CD4-positive, alpha-beta T cell treated with Interleukin-4 for 1 hour (primary cell): ENCODE results near the gene CTIF.
A peak's percentile ranks its signal among the peaks of the same experiment; 100 is the strongest.

Source experiments
- DNase-seq, 2 donors: peaks; one replicate each; pipeline ENCODE4 v3.0.0-alpha.2; 2020 to 2022

The CTIF gene

GRCh38 chr18:48689548-48689947 is 150.7 kb downstream of the CTIF start:
- no peak for DNase-seq

DNA sequence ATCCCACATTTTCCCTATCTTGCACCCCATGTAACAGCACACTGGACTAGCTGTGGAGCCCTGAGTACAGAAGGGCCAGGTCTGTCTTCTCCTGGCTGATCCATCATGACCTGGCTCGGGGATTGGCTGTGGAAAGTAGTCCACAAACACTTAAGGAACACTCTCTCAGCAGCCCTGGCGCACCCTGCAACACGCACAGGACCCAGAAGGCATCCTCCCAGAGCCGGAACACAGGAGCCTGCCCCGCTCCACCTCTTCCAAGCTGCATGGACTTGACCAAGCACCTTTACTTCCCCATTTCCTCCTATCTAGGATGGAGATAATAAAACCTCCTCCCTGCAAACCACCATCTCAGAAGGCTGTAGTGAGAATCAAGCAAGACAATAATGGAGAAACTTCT is 151.7 kb downstream of the CTIF start:
- DNase-seq = no peak

- DNase-seq = no peak
Measured at GRCh38 chr18:48693006-48693405, 154.2 kb downstream of the CTIF start.

- no peak for DNase-seq
Measured at GRCh38 chr18:48693625-48694262, 154.9 kb downstream of the CTIF start.

DNA sequence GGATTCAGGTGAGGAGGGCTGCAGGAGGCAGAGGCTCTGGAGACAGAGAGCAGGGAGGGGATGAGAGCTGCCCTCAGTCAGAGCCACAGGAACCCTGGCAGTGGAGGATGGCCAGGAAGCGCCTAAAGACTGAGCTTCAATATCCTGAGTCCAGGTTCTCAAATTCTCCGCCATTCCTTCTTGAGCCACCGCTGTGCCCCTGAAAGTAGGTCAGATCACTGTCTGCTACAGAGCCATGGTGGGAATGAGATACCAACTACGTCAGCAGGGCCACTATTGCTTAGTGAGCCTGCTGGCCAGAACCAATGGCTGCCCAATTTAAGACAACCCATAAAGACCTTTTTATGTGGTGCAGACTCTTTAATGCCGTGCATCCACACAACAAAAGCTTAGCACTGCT is 155.5 kb downstream of the CTIF start:
- no peak for DNase-seq

DNA sequence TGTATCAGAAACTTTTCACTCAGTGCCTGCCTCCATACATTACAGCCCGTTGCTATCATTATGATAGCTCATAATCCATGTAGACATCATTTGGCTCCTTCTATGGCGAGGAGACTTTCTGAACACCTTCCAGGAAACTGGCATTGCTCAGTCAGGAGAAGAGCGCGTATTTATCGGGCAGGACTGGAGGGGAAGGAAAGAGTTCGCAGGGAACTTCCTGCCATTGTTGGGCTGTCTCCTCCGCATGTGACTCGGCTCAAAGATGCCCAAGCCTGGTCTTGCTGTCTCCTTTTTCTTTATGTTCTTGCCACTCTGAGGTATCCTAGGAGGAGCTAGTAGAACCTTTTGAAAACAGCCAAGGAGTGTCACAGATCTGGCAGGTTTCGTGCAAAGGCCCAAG is 156.8 kb downstream of the CTIF start:
- no peak for DNase-seq

DNA sequence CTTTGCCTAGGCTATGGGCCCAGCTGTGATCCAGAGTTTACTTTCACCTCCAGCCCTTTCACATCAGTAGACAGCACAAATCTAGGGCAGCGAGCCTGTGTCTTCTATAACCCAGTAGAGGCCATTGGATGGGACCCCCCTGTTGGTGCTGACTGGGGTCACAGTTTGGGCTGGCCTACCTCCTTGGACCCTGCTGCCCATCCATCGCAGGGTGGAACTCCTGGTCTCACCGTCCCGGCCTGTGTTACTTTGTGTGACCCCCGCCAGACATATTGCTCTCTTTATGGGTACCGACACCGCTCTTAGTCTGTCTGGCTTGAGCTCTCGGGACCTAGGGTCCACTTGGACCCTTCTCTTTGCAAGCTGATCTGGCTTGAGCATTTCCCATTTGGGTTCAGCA is 157.4 kb downstream of the CTIF start:
- DNase-seq = no peak

- no peak for DNase-seq
Measured at GRCh38 chr18:48697441-48697840, 158.6 kb downstream of the CTIF start.

GRCh38 chr18:48698707-48699106 is 159.9 kb downstream of the CTIF start:
- DNase-seq = no peak

- DNase-seq = no peak
Measured at GRCh38 chr18:48699761-48700160, 160.9 kb downstream of the CTIF start.

- no peak for DNase-seq
Measured at GRCh38 chr18:48700446-48700845, 161.6 kb downstream of the CTIF start.

DNA sequence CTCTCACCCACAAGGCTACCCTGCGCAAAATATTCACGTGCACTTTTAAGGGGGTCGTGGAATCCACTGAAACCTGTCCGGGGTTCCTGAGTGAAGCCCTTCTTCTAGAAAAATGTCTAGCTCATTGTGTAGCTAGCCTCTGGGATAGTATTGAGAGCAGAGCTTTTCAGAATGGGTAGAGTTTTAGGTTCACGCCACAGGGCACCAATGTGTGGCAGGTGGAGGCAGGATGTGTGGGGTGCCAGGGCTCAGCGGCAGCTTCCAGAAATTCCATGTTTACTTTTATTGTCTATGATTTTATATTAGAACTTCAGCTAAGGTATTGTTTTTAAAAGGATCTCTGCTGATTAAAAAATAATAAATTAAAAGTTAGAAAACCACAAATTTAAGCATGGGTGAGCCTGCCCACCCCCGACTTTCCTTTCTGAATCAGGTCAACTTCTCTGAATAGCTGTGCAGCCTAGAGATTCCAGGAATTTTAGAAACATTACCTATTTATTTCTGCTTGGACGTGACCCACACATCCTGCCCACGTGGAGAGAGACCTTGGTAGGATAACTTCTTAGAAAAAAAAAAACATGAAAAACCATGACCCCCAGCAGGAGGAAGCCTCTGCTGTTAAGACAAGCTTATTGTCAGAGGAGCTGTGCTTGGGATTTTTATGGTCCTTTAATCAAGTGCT is 163.7 kb downstream of the CTIF start:
- DNase-seq = no peak

DNA sequence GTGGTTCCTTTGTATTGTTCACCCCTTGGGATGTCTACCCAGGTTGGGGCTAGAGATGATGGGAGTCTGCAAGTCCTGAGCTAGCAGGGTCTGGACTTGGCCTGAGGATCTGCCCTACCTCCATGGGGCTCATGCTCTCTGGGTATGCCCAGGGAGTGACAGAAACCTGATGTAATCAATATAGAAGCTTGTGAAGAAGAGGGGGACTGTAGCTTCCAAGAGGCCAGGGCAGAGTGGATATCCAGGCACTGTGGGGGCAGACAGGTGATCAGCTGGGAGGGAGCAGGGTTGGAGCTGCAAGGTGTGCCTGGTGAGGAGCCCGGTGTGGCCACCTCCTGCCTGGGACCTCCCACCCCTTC is 164.2 kb downstream of the CTIF start:
- no peak for DNase-seq

GRCh38 chr18:48703418-48703817 is 164.6 kb downstream of the CTIF start:
- no peak for DNase-seq

DNA sequence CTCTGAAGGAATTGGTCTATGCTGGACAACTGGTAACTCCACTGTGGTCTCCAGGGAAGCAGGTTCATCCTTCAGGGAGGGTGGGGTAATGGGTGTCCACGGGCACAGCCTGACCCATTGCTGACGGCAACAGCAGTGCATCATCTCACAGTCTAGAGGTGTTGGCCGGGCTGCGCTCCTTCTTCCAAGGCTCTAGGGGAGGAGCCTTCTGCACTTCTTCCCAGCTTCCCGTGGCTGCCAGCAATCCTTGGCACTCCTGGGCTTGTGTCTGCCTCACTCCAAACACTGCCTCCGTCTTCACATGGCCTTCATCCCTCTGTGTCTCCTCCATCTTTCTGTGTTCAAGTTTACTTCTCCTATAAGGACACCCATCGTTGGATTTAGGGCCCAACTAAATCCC is 166.2 kb downstream of the CTIF start:
- no peak for DNase-seq

DNA sequence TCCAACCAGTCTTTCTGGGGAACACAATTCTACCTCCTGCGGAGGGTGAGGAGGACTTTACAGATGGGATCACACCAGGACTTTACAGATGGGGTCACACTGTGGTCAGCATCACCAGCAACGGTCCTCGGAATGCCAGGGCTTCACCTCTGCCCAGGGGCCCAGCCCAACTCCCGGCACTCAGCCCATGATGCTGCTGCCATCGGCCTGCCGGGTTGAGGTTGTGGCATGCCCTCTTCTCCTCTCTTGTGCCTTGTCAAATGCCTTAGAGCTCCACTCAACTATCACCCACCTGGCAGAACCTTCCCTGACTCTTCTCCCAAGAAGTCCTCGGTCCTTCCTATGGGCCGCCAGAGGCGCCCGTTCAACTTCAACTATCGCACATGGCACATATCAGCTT is 166.7 kb downstream of the CTIF start:
- no peak for DNase-seq

GRCh38 chr18:48706731-48707130 is 167.9 kb downstream of the CTIF start:
- DNase-seq = no peak

GRCh38 chr18:48707636-48708296 is 168.9 kb downstream of the CTIF start:
- no peak for DNase-seq

GRCh38 chr18:48708807-48709206 is 170.0 kb downstream of the CTIF start:
- DNase-seq = no peak

DNA sequence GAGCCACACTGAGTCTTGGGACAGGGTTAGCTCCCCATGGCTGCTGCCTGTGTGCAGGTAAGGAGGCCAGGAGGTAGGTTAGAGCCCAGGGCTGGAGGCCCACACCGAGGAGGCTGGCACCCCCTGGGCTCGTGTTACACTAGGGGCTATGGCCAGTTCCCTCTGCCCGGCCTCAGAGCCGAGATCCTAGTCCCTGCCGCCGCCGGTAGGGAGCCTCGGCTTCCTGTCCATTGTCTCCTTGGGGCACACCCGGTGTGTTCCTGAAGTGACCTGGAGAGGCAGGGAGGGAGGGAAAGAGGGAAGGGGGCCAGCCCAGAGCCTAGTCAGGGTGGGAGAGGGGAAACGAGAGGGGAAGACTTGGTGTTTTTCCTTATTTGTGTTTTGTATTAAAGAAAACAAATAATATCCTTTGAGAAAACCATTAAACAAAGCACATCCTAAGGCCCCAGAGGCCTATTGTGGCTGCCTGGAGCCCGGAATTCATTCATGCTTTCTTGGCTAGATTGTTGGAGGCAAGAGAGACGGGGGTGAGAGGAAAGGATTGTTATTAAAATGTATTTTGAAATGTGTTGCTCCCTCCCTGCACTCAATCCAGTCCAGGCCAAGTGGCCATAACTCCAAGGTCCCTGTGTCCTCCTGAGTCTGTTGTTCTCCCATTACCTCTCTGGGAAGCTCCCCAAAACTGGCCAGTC is 170.7 kb downstream of the CTIF start:
- DNase-seq = no peak

DNA sequence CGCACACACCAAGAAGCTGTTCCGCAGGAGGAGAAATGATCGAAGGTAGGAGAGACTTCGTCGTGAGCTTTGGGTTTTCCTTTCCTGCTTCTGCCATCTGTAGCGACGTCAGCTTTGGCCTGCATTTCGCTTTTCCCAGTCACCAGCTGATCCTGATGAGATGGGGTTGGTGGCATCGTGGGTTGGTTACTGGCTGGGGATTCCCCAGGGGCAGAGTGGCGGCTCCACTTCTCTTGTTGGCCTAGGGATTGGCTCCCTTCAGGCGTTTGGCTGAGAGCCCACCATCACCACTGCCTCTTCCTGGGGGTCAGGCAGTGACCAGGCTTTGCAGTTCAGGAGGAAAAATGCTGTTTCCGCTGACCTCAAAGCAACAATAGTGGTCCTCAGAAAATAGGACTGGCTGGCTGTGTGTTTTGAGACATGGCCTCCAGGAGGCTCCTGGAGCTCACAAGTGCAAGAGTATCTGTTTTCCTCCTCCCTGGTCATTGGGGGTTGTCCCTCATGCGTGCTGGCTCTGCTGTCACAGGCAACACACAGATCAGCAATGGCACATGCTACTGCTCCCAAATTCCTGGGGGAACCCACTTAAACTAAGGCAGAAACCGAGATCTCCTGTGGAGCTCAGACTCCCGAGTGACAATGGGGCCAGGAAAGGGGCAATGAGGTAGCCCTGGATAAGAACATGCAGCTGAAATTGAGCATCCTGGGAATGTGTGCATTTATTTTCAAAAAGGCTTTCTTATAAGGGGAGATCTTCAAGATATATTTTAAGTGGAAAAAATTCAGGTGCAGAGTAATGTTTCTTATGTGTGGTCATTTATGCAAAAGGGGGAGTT is 173.0 kb downstream of the CTIF start:
- peak; percentile 29 to 33 for DNase-seq

- no peak for DNase-seq
Measured at GRCh38 chr18:48713309-48713708, 174.5 kb downstream of the CTIF start.

- no peak for DNase-seq
Measured at GRCh38 chr18:48714873-48715272, 176.0 kb downstream of the CTIF start.
